HFFc6 (cell line): ENCODE measurements around the gene C15orf39. TPM values are rescaled to one million over a fixed set of nuclear protein-coding genes. Genes with fewer than 3 reads are reported as not detected.

Experiments
- DNase-seq: peaks from one replicate; pipeline ENCODE4 v3.0.0-alpha.2; 2018
- H3K27ac Mint-ChIP-seq: 2 replicates; pipeline ENCODE4 v1.8.0; 2020; ENCODE audit warnings: mild to moderate bottlenecking, mixed read lengths
- H3K27me3 Mint-ChIP-seq: 2 replicates; pipeline ENCODE4 v1.8.0; 2021; ENCODE audit warnings: mild to moderate bottlenecking, moderate library complexity, mixed read lengths; ENCODE audit not compliant: insufficient read depth
- H3K36me3 Mint-ChIP-seq: 2 replicates; pipeline ENCODE4 v1.8.0; 2021; ENCODE audit warnings: low read depth, mixed read lengths
- H3K4me1 Mint-ChIP-seq: 2 replicates; pipeline ENCODE4 v1.8.0; 2020; ENCODE audit warnings: low read depth, mixed read lengths
- H3K4me3 Mint-ChIP-seq: 2 replicates; pipeline ENCODE4 v1.8.0; 2020; ENCODE audit warnings: mild to moderate bottlenecking, moderate library complexity, mixed read lengths
- H3K9me3 Mint-ChIP-seq: 2 replicates; pipeline ENCODE4 v1.8.0; 2020; ENCODE audit warnings: mild to moderate bottlenecking, mixed read lengths
- CTCF ChIP-seq: fragments of 200-600 bp; sonication (generic); IDR thresholded peaks from 2 replicates; pipeline ENCODE4 v1.5.0; 2021; ENCODE audit warnings: antibody characterized with exemption, mild to moderate bottlenecking
- total RNA-seq, 6 experiments: library from RNA; stranded (reverse); fragmentation: NEBNext Ultra II Directional; extraction: Animal tissue kit (Norgen Biotek cat#: 25700); gene quantifications; 2 replicates in 1 of 6; 3 replicates in 5 of 6; pipeline ENCODE4 v1.2.3, GENCODE V29; 2021

Gene C15orf39
- total RNA-seq, 6 experiments from 2014 or later = 8.8 to 14.8 (median 12.0) TPM

GRCh38 chr15:75195122-75195765, 6.4 kb upstream of the C15orf39 start:
- Mint-ChIP-seq H3K27ac (no peak overlapping the region), H3K36me3 (peaks cover 13% of the 10 kb centered on the region), H3K4me3 (no peak overlapping the region), H3K27me3 (peaks cover 30% of the 10 kb centered on the region), H3K4me1 (no peaks in the 10 kb centered on the region; the same call in 1 of the 2 replicates), H3K9me3 (peaks cover 12% of the 10 kb centered on the region)
- no peak for DNase-seq
- TF ChIP-seq CTCF = no peak

GRCh38 chr15:75195766-75196241, 5.9 kb upstream of the C15orf39 start:
- Mint-ChIP-seq H3K36me3 (peaks cover 8% of the 10 kb centered on the region), H3K27me3 (peaks cover 25% of the 10 kb centered on the region), H3K4me3 (no peak overlapping the region), H3K27ac (no peak overlapping the region), H3K9me3 (peaks cover 7% of the 10 kb centered on the region), H3K4me1 (peaks cover under 1% of the 10 kb centered on the region; the same call in 1 of the 2 replicates)
- no peak for TF ChIP-seq CTCF
- no peak for DNase-seq

GRCh38 chr15:75197062-75197630, 4.5 kb upstream of the C15orf39 start:
- Mint-ChIP-seq H3K4me3 (no peak overlapping the region), H3K27ac (no peak overlapping the region), H3K36me3 (no peaks in the 10 kb centered on the region), H3K9me3 (no peaks in the 10 kb centered on the region), H3K27me3 (peaks cover 22% of the 10 kb centered on the region), H3K4me1 (peaks cover 7% of the 10 kb centered on the region)
- no peak for TF ChIP-seq CTCF
- DNase-seq = no peak

GRCh38 chr15:75198560-75199356, 2.9 kb upstream of the C15orf39 start:
- H3K4me3 Mint-ChIP-seq = no peak overlapping the region
- peak; percentile 42 for DNase-seq
- H3K9me3 Mint-ChIP-seq = no peaks in the 10 kb centered on the region
- no peak for TF ChIP-seq CTCF
- no peak overlapping the region for H3K27ac Mint-ChIP-seq
- peaks cover 14% of the 10 kb centered on the region for H3K27me3 Mint-ChIP-seq
- H3K36me3 Mint-ChIP-seq = no peaks in the 10 kb centered on the region
- peaks cover 15% of the 10 kb centered on the region for H3K4me1 Mint-ChIP-seq

GRCh38 chr15:75199357-75199940, 2.2 kb upstream of the C15orf39 start:
- no peak for DNase-seq
- Mint-ChIP-seq H3K27ac (no peak overlapping the region), H3K9me3 (no peaks in the 10 kb centered on the region), H3K4me3 (no peak overlapping the region), H3K4me1 (peaks cover 22% of the 10 kb centered on the region), H3K36me3 (no peaks in the 10 kb centered on the region), H3K27me3 (peaks cover 12% of the 10 kb centered on the region)
- TF ChIP-seq CTCF = no peak
